HG02884 (cell line): ENCODE results near the gene RGS3.
A peak's percentile ranks its signal among the peaks of the same experiment; 100 is the strongest.

Experiments used
- ATAC-seq: cut with Tn5 transposase; IDR thresholded peaks from one replicate; pipeline ENCODE4 v1.9.1; 2021; ENCODE audit warnings: mild to moderate bottlenecking, moderate library complexity; ENCODE audit not compliant: unreplicated experiment

The RGS3 gene

DNA sequence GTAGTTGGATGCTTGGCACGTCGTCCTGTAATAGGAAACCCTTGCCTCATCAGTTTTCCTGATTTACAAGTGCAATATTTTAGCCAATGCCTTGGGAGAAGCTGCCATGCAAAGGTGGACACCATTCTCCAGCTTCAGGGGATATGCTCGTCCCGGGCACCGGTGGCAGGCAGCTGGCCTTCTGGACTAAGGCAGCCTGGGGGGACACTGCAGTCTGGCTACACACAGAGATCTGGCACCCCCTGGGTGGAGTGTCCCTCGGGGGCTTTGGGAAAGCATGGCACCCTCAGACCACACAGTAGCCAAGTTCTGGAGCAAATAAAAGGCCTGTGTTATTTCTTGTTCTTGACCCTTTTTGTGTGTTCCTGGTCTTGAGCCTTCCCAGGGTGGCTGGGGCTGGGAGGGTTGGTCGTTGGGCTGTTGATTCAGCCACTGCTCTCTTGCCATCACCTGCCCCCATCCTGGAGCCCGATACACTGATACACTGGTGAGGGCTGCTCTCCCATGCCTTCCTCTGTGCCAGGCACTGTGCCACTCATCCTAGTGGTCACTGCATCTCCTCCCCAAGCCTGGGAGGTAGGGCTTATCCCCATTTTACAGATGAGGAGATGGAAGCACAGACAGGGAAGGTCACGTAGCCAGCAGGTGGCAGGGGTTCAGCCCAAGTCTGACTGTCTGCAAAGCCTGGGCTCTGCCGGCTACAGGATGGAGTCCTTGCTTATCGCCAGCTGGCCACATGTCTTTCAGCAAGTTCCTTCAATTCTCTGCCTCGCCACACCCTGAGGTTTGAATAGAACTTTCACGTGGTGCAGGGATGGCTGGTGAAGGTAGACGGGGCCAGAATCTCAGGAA is 134.1 kb downstream of the RGS3 start:
- ATAC-seq: no peak

DNA sequence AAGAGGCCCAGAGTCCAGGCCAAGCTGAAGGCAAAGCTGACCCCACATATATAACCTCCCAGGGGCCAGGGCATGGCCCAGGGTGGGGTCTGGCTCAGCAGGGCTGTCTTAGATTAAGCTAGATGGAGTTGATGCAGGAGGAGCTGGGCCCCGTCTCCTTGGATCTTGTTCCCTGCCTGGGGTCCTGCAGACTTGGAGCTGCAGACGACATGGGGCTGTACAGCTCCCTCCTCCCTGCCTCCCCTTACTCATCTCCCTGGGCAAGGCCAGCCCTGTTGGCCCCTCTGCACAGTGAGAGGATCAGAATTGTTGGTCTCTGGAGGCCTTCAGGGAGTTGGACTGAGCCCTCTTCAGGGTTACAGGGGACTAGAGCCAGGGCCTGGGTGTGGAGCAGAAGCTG is 134.9 kb downstream of the RGS3 start:
- no peak for ATAC-seq

DNA sequence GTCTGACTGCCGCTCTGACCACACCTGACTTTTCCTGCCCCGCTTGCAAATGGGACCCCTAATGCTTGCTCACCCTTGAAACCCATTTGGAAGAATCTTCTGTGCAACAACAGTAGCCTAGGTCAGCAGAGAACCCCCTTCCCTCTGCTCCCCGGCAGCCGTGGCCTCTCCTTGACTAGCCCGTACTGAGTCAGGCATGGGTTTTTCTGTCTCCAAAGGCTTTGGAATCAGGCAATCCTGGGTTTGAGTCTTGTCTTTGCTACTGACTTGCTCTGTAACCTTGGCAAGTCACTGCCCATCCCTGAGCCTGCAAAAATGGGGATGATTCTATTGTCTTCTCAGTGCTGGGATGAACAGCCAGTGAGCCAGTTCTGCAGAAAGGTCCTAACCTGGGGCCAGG is 135.4 kb downstream of the RGS3 start:
- no peak for ATAC-seq

DNA sequence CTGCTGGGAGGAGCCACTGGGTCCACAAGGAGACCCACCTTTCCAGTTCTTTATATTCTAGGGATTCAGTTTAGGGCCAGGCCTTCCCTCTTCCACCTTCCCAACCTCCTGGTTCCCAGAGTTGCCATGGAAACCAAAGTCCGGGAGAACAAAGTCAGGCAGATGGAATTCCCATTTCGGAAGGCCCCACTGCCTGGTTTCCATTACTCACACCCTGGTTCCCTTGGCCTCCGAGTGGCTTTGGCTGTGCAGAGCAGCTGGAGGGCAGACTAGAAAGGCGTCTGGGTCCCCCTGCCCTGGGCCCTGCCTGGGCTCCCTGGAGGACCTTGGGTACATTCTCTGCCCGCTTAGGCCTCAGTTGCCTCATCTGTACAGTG is 136.1 kb downstream of the RGS3 start:
- ATAC-seq: no peak

DNA sequence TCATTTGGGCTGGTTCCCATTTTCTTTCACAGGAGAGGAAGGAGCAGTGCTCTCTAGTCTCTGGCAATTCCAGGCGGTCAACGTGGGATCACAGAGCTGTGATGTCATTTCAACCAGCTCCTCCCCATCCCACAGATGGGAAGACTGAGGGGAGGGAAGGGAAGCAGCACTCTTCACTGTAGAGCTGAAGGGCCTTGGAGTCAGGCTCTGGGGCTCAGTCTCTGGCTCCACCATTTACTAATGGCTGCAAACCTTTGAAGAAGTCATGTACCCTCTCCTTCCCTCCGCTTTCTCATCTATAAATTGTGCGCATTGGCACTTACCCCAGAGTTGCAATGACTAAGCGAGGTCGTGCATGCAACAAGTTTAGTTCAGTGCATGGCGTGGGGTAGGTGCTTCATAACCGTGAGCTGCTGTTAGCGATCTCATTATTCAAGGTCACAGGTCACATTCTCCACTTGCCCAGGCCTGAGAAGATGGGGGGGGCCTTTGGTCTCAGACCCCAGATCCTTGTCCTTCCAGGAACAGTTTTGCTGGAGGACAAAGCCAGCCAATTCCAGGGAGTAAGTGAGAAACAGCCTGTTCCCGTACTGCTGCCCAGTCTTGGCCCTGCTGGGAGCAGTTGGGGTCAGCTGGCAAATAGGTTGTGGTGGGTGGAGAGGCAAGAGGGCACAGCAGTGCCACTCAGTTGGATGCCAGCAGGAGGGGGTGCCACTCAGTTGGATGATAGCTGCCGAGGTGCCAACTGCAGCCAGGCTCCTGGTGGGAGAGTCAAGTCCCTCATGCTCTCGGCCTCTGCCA is 136.7 kb downstream of the RGS3 start:
- ATAC-seq: no peak

DNA sequence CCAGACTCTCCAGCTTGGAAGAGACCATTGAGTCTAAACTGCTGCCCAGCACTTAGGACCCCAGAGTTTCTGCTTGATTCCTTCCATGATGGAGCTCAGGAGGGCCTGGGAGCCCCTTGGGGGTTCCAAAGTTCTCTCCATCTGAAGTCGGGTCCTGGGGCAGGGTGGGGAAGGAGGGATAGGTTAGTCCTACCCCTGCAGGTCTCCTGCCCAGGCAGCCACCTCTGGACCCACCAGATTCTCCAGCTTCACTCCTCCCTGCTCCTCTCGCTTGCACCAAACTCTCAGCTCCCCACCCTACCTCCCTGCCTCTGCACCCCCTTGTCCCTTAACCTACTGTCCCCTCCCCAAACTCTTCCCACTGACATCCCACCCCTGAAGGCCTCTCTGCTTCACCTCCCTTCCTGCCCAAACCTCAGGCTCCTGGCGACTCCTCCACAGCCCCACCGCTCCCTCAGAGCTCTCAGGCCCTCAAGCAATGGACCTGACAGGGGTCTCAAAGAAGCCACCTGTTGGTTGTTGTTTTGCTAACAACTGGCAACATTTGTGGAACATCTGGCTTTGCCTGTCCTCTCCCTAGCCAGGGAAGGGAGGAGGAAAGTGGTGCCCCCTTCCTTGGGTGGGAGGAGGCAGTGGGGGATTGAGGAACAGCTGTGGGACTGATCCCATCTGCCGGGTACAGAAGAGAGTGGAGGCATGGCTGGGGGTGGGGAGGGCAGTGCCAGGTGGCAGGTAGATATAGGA is 137.5 kb downstream of the RGS3 start:
- no peak for ATAC-seq

DNA sequence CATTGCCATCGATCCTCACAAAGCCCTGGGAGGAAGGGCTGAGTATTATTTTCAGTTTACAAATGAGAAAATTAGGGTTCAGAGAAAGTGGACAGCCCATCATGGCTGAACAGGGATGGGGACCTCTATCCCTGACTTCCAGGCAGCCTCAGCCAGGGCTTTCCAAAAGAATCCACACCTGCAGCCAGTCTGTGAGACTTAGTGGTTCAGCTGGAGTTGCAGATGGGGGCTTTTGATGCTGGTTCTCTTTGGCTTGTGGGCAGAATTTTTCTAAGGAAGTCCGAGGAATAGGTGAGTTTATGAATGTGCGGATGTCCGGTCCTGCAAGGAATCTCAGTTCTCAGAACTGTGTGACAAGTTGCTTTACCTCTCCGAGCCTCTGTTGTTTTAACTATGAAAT is 138.1 kb downstream of the RGS3 start:
- no peak for ATAC-seq

DNA sequence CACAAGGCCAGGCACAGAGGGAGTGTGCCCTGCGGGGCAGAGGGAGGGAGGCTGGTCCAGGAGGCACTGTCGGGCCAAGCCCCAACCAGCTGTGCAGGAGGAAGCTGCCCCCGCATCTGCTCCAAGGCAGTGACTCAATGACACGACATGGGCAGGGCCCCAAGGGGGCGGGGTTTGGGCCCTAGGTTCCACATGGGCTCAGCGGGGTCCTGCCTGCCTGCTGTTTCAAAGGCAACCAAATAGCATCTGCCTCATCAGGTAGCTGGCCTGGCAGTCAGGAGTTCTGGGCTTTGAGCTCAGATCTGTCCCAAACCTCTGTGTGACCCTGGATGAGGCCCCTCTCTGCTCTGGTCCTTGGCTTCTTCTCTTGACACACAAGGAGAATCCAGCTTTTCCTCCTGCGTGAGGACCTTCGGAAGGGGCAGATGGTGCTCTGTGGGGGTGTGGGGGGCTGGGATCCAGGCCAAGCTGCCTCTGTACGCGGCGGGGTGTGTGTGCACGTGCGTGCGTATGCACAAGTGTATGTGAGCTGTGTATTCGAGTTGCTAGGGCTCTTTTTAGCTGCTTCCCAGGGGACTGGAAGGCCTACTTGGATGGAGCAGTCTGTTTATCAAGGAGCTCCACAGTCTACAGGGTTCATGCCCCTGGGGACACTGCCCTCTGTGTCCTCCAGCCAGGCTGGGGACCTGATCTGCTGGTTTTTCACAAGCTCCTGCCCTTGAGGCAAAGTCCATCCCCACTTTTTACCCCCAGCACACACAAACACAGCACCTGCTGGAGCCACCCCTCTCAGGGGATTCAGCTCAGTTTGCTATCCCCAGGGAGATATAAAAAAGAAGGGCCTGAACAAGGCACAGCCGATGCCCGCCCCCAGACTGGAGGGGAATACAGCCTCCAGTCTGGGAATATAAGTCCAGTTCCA is 138.9 kb downstream of the RGS3 start:
- ATAC-seq: peak; percentile 79

DNA sequence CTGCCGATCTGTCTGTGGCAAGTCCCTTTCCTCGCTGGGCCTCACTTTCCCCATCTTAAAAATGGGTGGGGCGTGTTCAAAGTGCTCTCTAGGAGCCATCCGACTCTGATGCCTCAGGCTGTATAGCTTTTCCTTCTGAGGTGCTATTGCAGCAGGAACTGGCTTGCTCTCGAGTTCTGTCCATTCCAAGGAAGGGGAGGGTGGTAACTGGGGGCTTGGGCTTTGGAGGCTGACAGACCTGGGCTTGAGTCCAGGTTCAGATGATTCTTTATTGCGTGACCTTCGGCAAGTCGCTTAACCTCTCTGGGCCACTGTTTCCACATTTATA is 139.5 kb downstream of the RGS3 start:
- ATAC-seq: no peak

DNA sequence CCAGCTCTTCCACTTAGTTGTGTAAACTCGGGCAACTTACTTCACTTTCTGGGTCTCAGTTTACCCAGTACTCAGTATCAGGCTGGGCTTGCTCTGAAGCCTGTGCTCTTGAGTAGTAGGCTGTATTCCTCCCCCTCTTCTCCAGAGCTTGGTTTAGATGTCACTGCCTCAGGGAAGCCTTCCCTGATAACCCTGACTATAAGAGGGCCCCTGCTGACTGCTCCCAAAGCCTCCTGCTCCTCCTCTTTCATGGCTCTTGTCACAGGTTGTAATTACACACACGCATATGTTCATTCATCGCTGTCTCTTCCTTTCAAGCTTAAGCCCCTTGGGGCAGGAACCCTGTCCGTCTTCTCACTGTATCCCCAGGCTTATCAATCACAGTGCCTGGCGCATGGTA is 140.2 kb downstream of the RGS3 start:
- ATAC-seq: no peak

DNA sequence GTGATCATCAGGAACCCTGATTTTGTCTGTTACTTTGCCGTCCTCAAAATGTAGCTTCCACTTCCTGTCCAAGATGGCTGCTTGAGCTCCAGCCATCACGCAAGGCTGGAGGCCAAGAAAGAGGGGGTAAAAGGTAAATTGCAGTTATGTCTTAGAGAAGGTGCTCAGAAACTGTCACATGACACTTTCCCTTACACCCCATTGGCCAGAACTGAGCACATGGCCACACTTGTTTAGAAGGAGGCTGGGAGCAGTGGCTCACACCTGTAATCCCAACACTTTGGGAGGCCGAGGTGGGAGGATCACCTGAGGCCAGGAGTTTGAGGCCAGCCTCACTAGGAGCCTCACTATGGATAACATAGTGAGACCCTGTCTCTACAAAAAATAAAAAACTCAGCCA is 140.9 kb downstream of the RGS3 start:
- no peak for ATAC-seq

DNA sequence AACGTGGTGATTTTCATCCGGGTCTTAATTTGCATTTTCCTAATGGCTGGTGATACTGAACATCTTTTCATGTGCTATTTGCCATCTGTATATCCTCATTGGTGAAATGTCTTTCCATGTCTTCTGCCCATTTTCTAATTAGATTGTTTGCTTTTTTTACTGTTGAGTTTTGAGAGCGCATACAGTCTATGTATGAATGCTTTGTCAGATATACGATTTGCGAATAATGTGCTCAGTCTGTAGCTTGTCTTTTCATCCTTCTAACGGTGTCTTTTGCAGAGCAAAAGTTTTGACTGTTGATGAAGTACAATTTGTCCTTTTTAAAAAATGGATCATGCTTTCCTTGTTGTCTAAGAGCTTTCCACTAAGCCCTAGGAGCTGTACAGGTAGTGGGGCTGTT is 143.0 kb downstream of the RGS3 start:
- ATAC-seq: no peak

DNA sequence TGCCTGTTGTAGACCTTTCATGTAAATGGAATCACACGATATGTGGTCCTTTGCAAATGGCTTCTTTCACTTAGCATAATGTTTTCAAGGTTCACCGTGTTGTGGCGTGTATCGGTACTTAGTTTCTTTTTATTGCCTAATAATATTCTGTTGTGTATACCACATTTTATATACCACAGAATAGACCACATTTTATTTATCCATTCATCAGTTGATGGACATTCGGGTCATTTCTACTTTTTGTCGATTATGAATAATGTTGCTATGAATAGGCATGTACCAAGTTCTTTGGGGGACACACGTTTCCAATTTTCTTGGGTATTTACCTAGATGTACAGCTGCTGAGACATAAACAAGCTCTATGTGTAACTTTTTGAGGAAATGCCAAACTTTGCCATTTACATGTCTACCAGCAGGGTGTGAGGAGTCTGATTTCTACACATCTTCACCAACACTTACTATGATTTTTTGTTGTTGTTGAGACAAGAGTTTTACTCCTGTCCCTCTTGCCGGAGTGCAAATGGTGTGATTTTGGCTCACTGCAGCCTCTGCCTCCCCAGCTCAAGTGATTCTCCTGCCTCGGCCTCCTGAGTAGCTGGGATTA is 144.7 kb downstream of the RGS3 start:
- no peak for ATAC-seq

DNA sequence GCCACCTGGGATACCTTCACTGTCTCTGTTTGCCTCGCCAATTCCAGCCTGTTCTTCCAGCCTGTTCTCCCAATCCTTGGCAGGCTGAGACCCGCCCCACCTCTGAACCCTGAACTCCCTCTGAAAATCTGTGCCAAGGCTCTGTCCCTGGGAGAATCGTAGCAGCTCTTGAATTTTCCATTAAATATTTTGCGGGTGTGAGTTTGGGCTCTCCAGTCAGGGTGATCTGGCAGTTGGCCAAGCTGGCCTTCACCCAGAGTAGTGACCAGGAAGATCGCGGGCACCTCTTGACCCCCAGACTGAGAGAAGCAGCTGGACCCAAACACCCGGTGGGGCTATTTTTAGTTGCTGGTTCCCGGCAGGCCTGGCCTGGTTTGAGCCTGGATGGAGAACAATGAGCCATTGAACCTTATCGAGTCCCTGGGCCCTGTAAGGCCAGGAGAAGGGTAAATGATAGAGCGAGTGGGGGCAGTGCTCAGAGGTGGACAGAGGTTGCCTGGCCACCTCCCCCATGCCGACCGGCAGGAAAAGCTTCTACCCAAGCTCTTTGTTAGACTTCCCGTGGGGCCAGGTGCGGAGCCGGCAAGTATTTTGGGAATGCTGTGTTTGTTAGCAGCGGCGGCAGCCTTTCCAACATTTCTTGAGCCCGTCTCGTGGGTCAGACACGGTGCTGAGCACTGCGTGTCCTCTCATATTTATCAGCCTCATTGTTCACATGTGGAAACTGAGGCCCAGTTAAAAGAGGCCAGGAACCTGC is 146.2 kb downstream of the RGS3 start:
- ATAC-seq: no peak

DNA sequence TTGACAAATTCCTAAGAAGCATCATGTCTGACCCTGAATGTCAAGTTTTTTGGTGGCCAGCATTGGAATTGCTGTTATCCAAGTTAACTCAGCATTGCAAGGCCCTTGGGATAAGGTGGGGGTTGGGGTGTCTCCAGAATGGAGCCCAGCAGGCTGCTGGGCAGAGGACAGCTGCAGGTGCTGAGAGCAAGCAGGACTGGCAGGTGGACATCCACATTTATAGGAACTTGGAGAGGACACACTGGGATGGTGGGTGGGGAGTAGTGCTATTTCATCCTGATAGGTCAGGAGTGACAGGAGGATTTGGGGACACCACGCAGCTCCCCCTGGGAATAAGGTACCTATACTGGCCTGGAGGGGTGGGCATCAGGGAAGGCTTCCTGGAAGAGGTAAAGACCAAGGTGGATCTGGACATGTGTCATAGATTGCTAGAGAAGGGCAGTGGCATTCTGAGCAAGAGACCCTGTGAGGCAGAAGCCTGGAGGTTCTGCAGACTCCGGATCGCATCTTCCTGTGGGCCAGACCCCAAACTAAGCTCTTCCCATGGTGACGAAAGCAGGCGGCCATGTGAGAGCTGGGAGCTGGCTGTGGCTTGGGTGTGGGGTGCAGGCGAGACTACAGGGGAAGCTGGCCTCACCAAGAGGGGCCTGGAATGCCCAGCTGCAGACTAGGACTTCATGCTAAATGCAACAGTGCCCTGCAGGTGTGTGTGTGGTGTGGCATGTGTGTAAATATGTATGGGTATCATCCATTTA is 148.1 kb downstream of the RGS3 start:
- ATAC-seq: no peak

DNA sequence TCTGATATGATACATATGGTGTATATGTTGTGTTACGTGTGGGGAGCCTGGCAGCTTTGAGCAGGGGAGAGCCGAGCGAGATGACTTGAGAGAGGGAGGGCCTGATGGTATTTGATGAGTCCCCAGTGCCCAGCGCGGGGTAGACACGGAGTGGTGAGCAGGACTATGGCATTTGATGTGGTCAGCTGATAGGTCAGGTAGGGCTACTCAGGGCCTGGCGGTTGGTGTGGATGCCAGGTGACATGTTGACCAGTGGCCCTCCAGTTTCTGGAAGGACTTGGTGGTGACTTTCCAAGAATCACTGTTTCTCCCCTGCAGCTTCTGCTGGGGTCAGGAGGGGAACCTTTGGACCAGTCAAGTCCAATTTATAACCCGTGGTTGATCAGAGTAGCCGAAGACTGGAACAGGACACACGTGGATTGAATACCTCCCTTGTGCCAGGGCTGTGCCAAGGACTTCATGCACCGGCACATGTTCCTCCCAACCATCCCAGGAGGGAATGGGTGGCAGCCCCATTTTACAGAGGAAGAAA is 148.8 kb downstream of the RGS3 start:
- no peak for ATAC-seq

DNA sequence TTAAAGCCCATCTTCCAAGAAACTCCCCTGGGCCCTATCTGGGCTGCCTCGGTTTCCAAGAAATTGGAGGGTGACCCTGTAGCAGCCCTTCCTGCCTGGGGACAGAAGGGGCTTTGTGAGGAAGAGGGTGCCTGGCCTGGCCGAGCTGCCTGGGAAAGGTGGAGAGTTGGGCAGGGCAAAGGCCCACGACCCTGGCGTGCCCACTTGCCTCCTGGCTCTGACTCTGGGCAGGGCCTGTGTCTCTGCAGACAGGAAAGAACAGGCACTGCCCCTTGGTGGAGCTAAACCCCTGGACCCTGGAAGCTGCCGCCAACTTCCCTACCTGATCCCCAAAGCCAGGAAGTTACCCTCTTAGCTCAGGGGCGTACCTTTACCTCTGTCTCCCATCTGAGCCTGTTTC is 149.3 kb downstream of the RGS3 start:
- ATAC-seq: no peak

DNA sequence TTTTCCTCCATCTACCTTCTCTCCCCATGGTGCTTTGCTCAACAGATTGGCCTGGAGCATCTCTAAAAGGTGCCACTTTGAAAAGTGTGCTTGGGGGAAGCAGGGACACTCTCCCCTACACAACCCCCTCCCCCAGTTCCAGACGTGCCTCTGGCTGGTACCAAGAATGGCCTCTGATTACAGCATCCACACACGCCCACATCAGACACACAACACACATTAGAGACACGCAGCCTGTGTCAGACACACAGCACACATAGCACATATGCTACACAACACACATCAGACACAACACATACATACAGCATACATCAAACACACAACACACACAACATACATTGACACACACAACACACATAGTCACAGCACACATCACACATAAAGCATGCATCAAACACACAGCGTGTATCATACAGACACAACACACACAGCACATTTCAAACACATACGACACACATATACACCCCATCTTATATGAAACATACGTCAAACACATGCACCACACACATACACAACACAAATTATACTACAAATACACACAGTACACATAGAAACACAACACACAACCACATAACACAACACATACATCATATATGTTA is 150.4 kb downstream of the RGS3 start:
- ATAC-seq: no peak
